ELR (cell line): ENCODE measurements around the gene SPEG.
"Not testable (repeated sequence)": the region's sequence is repeated elsewhere in the genome, so short reads cannot be mapped to it uniquely, and the experiment has no call there.

Experiments used
- DNase-seq: peaks from one replicate; pipeline ENCODE4 v3.0.0-alpha.2; 2015; ENCODE audit warnings: low read depth

The SPEG gene

DNA sequence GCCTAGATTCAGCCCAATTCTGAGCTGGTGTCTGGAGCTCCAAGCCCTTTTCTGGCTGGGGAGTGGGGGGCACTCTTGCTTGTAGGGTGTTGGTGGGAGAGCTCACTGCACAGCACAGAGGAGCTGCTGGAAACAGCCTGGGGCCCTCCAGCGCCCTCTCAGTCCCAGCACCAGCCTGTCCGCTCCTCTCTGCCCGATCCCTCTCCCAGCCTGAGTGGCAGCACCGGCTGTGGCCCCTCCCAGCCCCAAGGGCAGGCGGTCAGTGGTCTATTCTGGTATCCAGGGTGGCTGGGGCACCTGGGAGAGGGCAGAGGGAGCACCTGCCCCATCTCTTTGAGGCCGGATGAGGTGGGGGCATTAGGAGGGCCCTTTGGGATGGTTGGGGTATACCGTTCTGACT lies 29.7 kb upstream of the SPEG start:
- DNase-seq = no peak

DNA sequence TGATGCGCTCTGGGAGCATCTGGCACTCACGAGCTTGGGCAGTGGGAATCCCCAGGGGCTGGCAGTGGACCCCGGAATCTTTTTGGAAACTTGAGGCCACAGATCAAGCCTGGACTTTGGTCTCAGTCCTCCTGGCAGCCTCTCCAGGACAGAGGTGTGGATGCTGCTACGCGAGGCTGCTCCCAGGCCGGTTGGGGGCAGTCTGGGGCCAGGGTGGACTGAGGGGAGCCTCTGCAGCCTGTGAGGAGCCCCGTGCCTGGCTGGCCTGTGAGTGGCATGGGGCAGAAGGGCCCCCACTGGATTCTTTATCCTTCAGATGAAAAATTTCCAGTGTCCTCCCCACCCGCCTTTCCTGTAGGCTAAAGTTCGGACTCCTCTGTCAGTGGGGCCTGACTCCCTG lies 29.2 kb upstream of the SPEG start:
- no peak for DNase-seq

DNA sequence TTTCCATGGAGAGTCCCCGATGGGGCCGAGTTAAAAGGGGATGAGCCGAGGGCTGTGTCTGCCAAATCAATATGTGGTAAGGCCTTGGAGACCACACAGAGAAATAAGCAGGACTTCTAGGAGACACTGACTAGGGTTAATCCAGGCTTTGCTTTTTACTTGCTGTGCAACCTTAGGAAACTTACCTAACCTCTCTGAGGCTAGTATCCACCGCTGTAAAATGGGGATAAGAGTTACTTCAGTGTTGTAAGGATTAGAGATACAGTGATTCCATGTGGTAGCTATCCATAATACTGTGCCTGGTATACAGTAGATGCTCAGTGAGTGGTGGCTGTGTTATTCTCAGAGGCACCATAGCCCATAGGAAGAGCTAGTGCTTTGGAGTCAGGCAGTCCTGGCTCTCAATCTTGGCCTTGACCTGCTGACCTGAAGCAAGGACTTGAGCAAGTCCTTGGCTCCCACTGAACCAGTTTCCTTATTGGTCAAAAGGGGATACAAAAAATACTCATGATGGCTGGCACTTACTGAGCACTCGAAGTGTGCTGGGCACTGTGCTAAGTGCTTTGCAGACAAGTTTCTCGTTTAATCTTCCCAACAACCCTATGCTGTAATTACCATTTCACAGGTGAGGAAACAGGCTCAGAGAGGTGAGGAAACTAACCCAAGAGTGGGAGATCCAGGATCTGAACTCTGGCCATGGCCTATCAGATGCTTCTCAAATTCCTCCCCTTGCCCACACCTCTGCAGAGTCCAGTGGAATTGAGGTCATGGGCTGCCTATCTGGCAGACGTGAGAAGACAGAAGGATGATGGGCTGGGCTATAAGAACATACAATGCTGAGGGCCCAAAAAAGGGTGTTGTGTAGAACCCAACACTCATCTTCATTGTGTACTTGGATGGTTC lies 28.4 kb upstream of the SPEG start:
- DNase-seq = no peak

DNA sequence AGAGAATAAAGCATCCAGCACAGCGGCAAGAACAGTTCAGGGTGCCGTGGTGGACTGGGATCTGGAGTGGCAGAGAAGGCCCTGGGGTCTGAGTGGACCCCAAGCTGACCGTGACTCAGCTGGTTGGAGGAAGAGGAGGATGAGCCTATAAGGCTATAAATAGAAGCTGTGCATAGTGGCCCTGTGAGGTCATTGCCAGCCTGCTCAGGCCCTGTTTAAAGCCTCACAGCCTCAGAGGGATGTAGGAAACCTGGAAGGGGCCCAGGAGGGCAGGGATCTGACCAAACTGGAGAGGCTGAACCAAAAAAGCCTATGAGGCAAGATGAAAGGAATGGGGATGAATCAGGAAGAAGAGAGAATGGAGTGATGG lies 27.8 kb upstream of the SPEG start:
- peak; percentile 88 for DNase-seq

DNA sequence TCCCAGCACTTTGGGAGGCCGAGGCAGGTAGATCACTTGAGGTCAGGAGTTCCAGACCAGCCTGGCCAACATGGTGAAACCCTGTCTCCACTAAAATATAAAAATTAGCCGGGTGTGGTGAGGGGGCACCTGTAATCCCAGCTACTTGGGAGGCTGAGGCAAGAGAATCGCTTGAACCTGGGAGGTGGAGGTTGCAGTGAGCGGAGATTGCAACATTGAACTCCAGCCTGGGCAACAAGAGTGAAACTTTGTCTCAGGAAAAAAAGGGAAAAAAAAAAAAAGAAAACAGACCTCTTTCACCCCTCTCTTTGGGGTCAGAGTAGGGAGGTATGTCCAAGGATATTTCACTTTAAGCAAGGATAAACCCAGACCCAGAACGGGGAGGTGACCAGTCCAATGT lies 27.3 kb upstream of the SPEG start:
- not testable (repeated sequence) for DNase-seq

DNA sequence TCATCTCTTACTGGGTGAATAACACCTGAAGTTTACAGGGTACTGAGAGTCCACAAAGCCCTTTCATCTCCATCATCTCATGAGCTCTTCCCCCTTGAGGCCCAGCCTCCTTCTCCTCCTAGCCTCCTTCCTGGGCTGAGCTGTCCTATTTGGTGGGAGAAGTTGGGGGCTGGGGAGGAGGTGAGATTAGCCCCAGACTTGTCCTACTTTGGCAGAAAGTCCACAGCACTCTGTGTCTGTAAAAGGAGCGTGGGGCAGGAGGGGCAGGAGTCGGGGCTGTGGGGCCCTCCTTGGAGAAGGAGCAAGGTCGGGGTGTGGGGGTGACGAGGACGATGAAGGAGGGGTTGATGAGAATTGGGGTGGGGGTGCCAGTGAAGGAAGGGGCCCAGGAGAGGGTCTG lies 26.4 kb upstream of the SPEG start:
- DNase-seq = no peak

DNA sequence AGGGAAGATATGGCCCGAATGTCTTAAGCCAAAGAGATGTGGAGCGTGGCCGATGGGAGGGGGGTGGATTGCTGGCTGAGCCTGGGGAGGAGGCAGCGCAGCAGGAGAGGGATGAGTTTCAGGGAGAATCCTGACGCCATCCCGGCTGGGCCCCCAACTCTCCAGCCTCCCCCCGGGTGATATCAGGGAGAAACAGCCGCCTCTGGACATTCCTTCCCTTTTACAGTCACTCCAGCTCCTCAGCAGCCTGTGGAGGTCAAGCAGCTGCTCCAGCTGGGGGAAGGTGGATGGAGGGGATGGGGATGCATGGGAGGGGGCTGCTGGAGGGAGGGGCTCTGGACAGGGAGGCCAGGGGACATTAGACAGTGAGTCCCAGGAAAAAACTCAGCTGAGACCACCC lies 26.0 kb upstream of the SPEG start:
- no peak for DNase-seq

DNA sequence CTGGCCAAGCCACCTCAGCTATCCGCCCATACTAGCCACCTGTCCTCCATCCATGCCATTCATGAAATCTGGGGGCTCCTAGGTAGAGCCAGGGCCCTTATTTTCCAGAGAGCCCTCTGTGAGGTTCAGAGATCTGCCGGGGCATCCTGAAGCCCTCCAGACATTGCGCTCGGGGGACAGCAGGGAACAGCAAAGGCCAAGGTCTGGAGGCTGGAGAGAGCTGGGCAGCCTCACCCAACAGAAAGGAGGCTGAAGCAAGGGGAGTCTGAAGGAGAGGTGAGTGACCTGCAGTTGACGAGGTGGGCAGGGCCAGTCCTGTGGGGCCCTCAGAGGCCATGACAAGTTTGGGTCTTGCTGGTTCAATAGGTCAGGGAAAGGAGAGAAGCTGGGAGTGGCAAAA lies 25.0 kb upstream of the SPEG start:
- DNase-seq = no peak

DNA sequence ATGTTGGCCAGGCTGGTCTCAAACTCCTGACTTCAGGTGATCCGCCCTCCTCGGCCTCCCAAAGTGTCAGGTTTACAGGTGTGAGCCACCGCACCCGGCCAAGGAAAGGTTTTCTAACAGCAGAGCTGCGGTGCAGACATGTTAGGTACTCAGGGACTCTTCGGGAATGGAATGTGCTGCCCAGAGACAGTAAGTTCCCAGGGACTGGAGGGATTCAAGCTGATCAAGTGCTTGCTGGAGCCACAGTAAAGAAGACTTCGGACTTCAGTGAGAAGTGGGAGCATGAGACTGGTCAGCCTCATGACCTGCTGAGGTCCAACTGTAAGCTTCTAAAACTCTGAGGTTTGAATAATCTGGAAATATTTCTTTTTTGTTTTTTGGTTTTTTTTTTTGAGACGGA lies 24.3 kb upstream of the SPEG start:
- DNase-seq = no peak

DNA sequence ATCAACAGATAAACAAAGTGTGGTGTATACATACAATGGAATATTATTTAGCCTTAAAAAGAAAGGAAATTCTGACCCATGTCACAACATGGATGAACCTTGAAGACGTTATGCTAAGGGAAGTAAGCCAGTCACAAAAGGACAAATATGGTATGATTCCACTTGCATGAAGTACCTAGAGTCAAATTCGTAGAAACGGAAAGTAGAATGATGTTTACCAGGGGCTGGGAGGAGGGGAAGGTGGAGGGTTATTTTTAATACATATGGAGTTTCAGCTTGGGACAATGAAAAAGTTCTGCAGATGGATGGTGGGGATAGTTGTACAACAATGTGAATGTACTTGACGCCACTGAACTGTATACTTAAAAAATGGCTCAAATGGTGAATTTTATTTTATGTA lies 19.8 kb upstream of the SPEG start:
- DNase-seq = no peak

DNA sequence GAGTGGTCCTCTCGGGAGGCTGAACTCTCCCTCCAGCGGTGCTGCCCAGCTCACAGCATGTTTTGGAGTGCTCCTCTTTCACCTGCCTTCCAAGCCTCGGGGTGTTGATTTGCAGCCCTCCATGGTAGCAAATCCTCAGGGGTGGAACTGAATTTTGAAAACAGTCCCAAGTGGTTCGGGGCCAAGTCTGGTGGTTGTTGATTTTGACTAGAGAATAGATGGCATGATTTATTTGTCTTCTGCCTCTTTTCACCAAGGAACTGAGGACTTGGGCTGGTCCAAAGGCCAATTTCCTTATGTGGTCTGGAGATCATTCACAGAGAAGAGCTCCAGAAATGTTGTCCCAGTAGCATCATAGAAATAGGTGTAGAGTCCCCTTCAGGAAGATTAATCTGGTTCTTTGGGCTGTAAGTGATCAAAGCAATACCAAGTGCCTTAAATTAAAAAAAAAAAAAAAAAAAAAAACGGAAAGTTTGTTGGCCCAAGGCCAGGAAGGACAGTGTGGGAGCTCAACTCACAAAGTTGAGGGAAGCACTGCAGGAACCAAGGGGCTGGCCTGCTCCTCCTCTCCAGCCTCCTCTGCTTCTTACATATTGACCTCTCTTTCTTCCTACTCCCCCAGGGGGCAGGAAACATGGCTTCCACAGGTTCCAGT lies 18.9 kb upstream of the SPEG start:
- no peak for DNase-seq

DNA sequence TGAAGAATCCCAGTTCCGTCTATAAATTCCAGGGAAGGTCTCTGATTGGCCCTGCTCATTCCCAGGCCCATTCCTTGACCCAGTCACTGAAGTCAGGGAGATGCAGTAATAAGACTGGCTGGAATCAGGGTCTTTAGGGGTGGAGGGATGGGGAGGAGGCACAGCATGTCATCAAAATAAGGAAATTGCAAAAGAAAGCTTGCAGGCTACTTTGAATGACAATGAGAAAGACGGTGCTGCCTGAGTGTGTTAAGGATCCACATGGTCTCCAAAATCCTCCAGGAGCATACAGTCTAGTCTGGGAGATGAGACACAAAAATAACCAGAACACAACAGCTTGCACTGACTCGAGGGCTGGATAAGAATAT lies 18.4 kb upstream of the SPEG start:
- DNase-seq = no peak

DNA sequence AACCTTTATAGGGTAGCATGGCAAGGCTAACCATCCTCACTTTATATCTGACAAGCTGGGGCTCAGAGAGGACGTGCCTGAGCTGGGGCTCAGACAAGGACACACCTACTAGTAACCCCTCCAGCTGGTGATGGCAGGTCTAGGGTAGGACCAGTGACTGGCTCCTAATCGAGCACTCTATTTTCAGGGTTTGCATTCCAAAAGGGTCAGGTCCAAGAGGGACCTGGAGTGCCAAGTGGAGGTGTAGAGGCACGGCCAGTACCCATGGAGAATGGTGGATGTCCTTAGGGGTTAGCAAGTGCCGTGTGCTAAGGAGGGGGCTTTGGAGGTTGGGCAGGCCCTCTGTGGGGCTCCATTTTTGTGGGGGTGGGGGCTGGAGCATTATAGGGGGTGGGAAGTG lies 17.7 kb upstream of the SPEG start:
- DNase-seq = no peak

DNA sequence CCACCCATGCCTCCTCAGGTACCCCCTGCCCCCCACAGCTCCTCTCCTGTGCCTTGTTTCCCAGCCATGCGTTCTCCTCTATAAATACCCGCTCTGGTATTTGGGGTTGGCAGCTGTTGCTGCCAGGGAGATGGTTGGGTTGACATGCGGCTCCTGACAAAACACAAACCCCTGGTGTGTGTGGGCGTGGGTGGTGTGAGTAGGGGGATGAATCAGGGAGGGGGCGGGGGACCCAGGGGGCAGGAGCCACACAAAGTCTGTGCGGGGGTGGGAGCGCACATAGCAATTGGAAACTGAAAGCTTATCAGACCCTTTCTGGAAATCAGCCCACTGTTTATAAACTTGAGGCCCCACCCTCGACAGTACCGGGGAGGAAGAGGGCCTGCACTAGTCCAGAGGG lies 17.3 kb upstream of the SPEG start:
- DNase-seq = no peak

DNA sequence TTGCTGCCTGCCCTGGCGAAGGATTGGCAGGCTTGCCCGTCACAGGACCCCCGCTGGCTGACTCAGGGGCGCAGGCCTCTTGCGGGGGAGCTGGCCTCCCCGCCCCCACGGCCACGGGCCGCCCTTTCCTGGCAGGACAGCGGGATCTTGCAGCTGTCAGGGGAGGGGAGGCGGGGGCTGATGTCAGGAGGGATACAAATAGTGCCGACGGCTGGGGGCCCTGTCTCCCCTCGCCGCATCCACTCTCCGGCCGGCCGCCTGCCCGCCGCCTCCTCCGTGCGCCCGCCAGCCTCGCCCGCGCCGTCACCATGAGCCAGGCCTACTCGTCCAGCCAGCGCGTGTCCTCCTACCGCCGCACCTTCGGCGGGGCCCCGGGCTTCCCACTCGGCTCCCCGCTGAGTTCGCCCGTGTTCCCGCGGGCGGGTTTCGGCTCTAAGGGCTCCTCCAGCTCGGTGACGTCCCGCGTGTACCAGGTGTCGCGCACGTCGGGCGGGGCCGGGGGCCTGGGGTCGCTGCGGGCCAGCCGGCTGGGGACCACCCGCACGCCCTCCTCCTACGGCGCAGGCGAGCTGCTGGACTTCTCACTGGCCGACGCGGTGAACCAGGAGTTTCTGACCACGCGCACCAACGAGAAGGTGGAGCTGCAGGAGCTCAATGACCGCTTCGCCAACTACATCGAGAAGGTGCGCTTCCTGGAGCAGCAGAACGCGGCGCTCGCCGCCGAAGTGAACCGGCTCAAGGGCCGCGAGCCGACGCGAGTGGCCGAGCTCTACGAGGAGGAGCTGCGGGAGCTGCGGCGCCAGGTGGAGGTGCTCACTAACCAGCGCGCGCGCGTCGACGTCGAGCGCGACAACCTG lies 16.3 kb upstream of the SPEG start, which contains the start of gene DES:
Gene DES (plus strand): TSS at position 223 of the 857 bp plus-strand sequence. CDS start 86 bp downstream, at position 309.
- no peak for DNase-seq

DNA sequence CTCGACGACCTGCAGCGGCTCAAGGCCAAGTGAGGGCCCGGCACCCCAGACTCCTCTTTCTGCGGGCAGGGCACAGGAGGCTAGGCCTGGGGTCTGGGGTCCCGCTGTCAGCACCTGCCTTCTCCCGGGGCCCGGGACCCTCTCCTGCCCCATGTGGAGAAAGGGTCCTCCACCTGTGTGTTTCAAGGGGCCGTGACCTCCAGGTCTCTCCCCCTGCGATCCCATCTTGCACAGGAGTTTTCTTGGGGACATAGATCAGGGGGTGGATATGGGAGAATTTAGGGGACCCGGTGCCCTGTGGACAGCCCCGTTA lies 15.7 kb upstream of the SPEG start:
- no peak for DNase-seq

DNA sequence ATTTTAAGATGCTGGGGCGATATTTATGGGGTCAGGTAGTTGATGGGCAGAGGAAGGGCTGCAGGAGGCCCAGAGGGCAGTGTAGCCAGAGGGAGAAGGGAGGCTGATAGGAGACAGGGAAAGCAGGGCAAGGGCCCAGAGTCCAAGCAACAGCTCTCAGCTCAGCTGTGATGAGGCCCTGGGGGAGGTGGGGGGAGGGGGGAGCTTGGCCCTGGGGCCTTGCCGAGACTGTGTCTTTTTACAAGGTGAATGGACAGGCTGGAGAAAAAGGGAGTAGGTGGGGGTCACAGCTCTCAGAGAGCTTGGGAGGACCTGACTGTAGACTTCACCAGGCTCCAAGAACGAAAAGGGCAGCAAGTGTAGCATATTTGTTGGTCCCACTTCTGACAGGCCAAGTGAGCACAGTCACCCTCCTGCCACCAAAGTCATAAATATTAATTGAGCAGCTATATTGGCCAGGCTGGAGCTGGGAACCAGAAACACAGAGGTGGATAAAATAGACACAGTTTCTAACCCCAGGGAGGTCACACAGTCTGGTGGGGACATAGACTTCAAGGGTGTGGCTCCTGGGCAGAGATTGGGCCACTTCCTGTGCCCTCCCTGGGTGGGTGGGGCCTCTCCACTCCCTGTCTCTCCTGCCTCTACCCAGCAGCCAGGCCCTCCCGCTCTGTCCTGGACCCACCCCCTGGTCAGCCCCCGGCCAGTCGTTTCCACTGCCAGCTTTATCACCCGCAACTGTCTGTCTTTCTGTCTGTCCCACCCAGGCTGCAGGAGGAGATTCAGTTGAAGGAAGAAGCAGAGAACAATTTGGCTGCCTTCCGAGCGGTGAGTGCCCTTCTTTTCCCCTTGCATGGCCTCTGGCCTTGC lies 15.1 kb upstream of the SPEG start:
- DNase-seq = no peak

DNA sequence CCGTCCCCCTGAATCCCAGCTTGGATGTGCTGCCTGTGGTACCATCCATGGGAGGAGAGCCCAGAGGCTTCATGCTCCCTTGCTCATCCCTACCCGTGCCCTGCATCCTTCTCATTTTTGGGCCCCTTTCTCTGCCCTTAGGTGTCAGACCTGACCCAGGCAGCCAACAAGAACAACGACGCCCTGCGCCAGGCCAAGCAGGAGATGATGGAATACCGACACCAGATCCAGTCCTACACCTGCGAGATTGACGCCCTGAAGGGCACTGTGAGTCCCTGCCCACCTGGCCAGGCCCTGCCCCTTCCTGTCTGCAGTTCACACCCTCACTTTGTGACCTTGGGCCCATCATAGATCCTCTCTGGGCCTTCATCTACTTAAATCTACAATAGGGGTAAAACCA lies 14.0 kb upstream of the SPEG start:
- no peak for DNase-seq

DNA sequence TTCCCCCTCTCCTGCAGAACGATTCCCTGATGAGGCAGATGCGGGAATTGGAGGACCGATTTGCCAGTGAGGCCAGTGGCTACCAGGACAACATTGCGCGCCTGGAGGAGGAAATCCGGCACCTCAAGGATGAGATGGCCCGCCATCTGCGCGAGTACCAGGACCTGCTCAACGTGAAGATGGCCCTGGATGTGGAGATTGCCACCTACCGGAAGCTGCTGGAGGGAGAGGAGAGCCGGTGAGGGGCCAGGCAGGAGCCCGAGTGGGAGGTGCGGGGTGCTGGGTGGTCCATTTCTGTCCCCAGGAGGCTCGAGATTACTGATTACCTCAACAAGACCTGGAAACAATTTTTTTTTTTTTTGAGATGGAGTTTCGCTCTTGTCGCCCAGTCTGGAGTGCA lies 13.3 kb upstream of the SPEG start:
- DNase-seq = no peak

DNA sequence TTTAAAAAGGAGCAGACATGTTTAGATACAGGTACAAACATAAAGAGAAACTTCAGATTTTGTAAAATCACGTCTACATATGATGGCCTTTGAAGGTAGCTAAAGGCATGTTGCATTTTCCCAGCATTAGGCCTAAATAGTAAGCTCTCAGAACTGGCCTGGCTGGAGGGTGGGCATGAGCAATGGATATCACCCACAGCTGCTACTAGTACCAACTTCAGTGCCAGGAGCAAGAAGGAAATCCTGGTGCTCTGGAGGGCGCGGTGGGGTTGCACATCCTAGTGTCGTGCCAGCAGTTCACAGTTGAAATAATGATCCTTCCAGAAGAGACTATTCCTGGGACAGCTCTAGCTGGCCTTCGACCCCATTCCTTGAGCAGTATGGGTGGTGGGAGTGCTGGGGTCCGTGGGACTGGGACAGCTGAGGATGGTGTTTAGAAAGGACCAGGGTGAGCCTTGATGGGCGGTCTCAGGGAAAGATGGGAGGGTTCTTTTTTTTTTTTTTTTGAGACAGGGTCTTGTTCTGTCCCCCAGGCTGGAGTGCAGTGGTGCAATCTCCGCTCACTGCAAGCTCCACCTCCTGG lies 11.6 kb upstream of the SPEG start:
- no peak for DNase-seq

DNA sequence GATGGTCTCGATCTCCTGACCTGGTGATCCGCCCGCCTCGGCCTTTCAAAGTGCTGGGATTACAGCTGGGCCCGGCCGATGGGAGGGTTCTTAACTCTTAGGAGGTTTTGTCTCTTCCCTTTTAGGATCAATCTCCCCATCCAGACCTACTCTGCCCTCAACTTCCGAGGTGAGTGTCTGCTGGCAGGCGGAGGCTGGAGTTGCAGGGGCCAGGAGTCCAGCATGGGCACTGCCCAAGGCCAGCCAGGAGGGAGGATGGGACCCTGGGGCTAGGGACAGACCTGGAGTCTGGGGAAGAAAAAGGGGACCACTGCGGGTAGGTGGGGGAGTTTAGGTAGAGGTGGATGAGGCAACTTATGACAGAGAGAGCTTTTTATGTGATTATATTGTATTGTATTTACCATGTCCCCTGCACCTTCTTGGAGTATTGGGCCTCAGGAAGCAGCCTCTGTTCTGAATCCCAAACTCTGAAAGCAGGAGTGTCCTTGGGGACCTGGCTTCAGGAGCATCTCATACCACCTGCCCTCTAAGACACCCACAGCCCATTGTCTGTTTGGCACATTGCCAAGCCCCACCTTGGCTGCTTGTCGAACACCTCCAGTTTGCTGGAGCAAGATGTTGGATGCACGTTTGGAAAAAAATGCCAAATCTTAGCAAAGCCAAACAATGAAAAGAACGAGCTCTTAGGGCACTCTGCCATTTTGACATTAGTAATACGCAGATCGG lies 10.8 kb upstream of the SPEG start:
- DNase-seq = no peak
